Ovary (tissue), 9 donors: Measurements from ENCODE around the gene ANKRD22. TPM values are rescaled to one million over a fixed set of nuclear protein-coding genes. Genes with fewer than 3 reads are reported as not detected.

Experiments used
- DNase-seq, 5 donors: peaks; one replicate each; pipeline ENCODE4 v3.0.0-alpha.2; 2019 to 2020
- H3K27ac ChIP-seq, 2 donors: fragments of 200-600 bp; one replicate each; pipeline versions ENCODE4 v1.5.1 to v1.8.0; 2019 to 2022
- H3K27me3 ChIP-seq: fragments of 200-600 bp; one replicate; pipeline ENCODE4 v1.8.0; 2022
- H3K36me3 ChIP-seq: fragments of 200-600 bp; sonication (generic); one replicate; pipeline ENCODE4 v1.5.1; 2019
- H3K4me1 ChIP-seq: one replicate; pipeline ENCODE4 v1.8.1; 2013; ENCODE audit warnings: mild to moderate bottlenecking, moderate library complexity; ENCODE audit not compliant: insufficient read depth
- H3K4me3 ChIP-seq: fragments of 200-600 bp; sonication (generic); one replicate; pipeline ENCODE4 v1.5.1; 2017
- H3K9me3 ChIP-seq, 2 donors: fragments of 200-600 bp in 1 of 2; sonication (generic) in 1 of 2; one replicate each; pipeline versions ENCODE4 v1.5.1 to v1.8.1; 2013 to 2019; ENCODE audit warnings: mild to moderate bottlenecking in 1 of 2, moderate library complexity in 1 of 2
- EP300 ChIP-seq: sonication (generic); formaldehyde crosslinking; IDR thresholded peaks from one replicate; pipeline ENCODE4 v1.6.1; 2017; ENCODE audit warnings: antibody characterized with exemption
- POLR2A ChIP-seq: fragments of 450-650 bp; IDR thresholded peaks from one replicate; pipeline ENCODE4 v1.6.1; 2017; ENCODE audit warnings: antibody characterized with exemption, mild to moderate bottlenecking, moderate library complexity
- WGBS, 3 donors: extraction: QIAGEN DNeasy Blood & Tissue Kit in 1 of 3; methylation state at CpG; one replicate each; pipeline versions ENCODE4 v1.1.5 to v1.1.7; 2013 to 2017; 5-methylcytosine and 5-hydroxymethylcytosine counted together
- intact Hi-C, 4 donors: fragments of 100-400 bp; cut with DNase I; formaldehyde crosslinking; loops; one replicate each; pipeline versions ENCODE4 v1.11.0 to v1.15.1; 2022 to 2023
- polyA plus RNA-seq, 2 donors: library from polyadenylated mRNA; stranded (reverse); fragments of 200-250 nt in 1 of 2; fragments of 350-450 nt in 1 of 2; fragmentation: Illumina TruSeq in 1 of 2; extraction: RNeasy Lipid Tissue Mini Kit (QIAGEN cat#74804) in 1 of 2; gene quantifications; one replicate each; pipeline ENCODE4 v1.2.3, GENCODE V29; 2013 to 2014
- total RNA-seq, 7 donors: library from RNA; depleted of rRNA in 2 of 7; stranded (reverse); fragments of >200 nt in 2 of 7; fragmentation: NEBNext Ultra II Directional in 3 of 7; extraction: Animal tissue kit (Norgen Biotek cat#: 25700) in 3 of 7; gene quantifications; one replicate each; pipeline versions ENCODE4 v1.1.0 to v1.2.4, GENCODE V29; 2016 to 2023
- TF ChIP-seq, protein P1 (sequence below), 3 donors: fragments of 450-650 bp in 2 of 3; fragments of 200-600 bp in 1 of 3; IDR thresholded peaks; one replicate each; pipeline versions ENCODE4 v1.5.1 to v1.8.0; 2016 to 2022; ENCODE audit warnings: antibody characterized with exemption in 3 of 3, mild to moderate bottlenecking in 1 of 3
- donor health status: DM: no; HTN: no; CAD: no; lungs with moderate emphysema.
- donor health status: DM: no; HTN: no; CAD: no.
- donor health status: Bipolar disorder and iron deficiency.
- donor health status: DM: yes; HTN: yes; CAD: no.
- donor health status: DM: no; HTN: no; CAD: no.
- donor health status: DM: yes; HTN: yes; CAD: no.

The ANKRD22 gene
- total and polyA plus RNA-seq, 9 donors = 0.42 to 0.63 TPM; not detected in 7

DNA sequence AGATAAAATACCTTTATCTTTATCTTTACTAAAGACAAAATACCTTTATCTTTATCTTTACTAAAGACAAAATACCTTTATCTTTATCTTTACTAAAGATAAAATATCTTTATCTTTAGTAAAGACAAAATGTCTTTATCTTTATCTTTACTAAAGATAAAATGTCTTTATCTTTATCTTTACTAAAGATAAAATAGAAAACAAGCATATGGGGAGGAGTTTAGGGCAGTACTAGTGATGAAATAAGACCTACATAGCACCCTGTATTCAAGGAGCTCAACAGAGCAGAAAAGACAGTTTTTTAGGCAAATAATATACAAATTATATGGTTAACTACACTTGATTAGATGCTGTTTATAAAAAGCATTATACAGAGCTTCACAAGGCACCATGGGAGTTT lies 19.3 kb downstream of the ANKRD22 start:
- H3K27ac ChIP-seq = no peak overlapping the region
- intact Hi-C loops = loop anchor here in 2 of 4 donors (10.0 kb wide), 2 partner anchors 192 to 382 kb away; no protein-coding TSS in a partner anchor
- no peak overlapping the region for H3K4me3 ChIP-seq

DNA sequence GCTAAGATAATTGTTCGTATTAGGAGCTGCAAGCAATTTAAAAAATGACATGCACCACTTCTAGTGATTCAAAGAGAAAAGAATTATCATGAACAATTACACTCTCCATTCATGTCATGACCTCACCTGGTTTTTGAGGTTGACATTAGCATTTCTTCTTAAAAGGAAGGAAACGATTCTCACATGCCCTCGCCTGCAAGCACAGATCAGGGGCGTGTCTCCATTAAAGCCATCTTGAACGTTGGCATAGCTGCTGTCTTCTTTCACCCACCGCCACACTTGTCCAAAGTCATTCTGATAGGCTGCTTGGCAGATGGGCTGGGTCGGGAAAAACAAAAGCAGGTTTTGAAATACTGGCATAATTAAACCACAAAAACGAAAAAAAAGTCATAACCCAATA lies 19.9 kb downstream of the ANKRD22 start:
- intact Hi-C loops = loop anchor here in 2 of 4 donors (10.0 kb wide), 2 partner anchors 193 to 383 kb away; no protein-coding TSS in a partner anchor
- WGBS, 3 donors = 82 to 84% (median 83%) methylated on average over 8 of the region's 8 CpGs
- no peak overlapping the region for H3K4me3 ChIP-seq
- H3K9me3 ChIP-seq = no peaks in the 10 kb centered on the region
- no peaks in the 10 kb centered on the region for H3K4me1 ChIP-seq
- H3K27me3 ChIP-seq = no peaks in the 10 kb centered on the region
- no peaks in the 10 kb centered on the region for H3K36me3 ChIP-seq
- no peak overlapping the region for H3K27ac ChIP-seq
- TF ChIP-seq, protein P1, sequence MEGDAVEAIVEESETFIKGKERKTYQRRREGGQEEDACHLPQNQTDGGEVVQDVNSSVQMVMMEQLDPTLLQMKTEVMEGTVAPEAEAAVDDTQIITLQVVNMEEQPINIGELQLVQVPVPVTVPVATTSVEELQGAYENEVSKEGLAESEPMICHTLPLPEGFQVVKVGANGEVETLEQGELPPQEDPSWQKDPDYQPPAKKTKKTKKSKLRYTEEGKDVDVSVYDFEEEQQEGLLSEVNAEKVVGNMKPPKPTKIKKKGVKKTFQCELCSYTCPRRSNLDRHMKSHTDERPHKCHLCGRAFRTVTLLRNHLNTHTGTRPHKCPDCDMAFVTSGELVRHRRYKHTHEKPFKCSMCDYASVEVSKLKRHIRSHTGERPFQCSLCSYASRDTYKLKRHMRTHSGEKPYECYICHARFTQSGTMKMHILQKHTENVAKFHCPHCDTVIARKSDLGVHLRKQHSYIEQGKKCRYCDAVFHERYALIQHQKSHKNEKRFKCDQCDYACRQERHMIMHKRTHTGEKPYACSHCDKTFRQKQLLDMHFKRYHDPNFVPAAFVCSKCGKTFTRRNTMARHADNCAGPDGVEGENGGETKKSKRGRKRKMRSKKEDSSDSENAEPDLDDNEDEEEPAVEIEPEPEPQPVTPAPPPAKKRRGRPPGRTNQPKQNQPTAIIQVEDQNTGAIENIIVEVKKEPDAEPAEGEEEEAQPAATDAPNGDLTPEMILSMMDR (IDR thresholded peaks at IDR 0.05) = no peak
- TF ChIP-seq EP300 (no peak), POLR2A (no peak)
- DNase-seq = no peak

More for the DNA sequence above, 19.3 kb downstream of the ANKRD22 start:
- Histone ChIP-seq H3K4me1 (no peaks in the 10 kb centered on the region), H3K27me3 (no peaks in the 10 kb centered on the region), H3K36me3 (no peaks in the 10 kb centered on the region), H3K9me3 (no peaks in the 10 kb centered on the region)
- TF ChIP-seq, protein P1 (IDR thresholded peaks at IDR 0.05) = no peak
- TF ChIP-seq POLR2A = no peak
- no peak for TF ChIP-seq EP300
- DNase-seq = no peak

DNA sequence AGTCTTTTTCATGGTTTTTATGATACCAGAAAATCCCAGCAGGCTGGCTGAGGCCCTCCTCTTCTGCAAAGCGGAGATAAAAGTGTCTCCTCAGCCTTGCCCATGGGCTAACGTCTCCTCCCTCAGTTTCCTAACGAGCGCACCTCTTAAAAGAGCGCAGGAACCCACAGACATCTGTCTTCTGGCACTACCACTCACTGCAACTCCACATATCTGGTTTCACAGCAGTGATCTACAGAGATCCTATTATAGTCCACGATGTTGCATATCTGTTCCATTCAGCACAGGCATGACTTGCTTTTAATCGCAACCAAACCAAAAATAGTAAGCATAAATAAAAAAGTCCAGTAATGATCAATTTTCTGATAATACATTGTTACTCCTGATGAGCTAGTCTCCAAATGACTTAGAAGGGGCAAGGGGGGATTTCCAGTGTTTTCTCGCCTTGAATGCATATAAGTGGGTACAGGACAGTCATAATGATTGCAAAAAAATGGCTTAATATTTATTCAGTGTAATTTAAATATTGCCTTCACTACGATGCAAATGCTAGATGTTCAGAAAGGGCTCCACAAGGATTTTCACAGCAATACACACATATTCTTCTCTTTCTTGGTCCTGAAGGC lies 20.9 kb downstream of the ANKRD22 start:
- Histone ChIP-seq H3K27me3 (no peaks in the 10 kb centered on the region), H3K4me3 (no peak overlapping the region), H3K4me1 (no peaks in the 10 kb centered on the region), H3K27ac (no peak overlapping the region), H3K9me3 (no peaks in the 10 kb centered on the region), H3K36me3 (no peaks in the 10 kb centered on the region)
- intact Hi-C loops = loop anchor here in 2 of 4 donors (10.0 kb wide), 2 partner anchors 194 to 384 kb away; no protein-coding TSS in a partner anchor
- DNase-seq = no peak
- TF ChIP-seq EP300 (no peak), POLR2A (no peak)
- TF ChIP-seq, protein P1 (IDR thresholded peaks at IDR 0.05) = no peak
- whole genome bisulfite sequencing, 3 donors = 84 to 91% (median 85%) methylated on average over 9 of the region's 9 CpGs

DNA sequence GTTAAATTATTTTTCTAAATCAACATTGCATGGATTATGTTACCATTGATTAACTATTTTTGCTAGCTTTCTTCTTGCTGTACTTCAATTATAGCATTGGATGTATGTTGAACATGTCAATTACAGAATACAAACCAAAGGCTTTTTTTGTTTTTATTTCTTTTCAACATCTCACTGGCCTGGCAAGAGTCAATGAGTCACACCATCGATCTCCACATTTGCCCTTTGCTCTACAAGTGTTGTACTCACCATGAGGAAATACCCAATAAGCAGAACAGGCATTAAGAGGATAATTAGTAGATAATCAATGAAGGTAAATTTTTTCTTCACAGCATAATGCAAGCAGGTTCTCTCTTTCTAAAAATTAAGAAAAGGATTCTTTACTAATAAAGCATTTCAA lies 23.3 kb downstream of the ANKRD22 start:
- TF ChIP-seq EP300 = no peak
- no peak for TF ChIP-seq POLR2A
- TF ChIP-seq, protein P1 (IDR thresholded peaks at IDR 0.05) = no peak
- H3K36me3 ChIP-seq = no peaks in the 10 kb centered on the region
- WGBS, 3 donors = 56 to 70% (median 69%) methylated on average over 1 of the region's 1 CpG
- H3K27ac ChIP-seq = no peak overlapping the region
- H3K27me3 ChIP-seq = no peaks in the 10 kb centered on the region
- no peak for DNase-seq
- no peaks in the 10 kb centered on the region for H3K9me3 ChIP-seq
- intact Hi-C loops = no loop called here
- no peak overlapping the region for H3K4me3 ChIP-seq
- H3K4me1 ChIP-seq = no peaks in the 10 kb centered on the region
